GM19025 (cell line): ENCODE measurements around the gene NDUFB4.
"Not testable (repeated sequence)": the region's sequence is repeated elsewhere in the genome, so short reads cannot be mapped to it uniquely, and the experiment has no call there.

Experiments used
- ATAC-seq: cut with Tn5 transposase; IDR thresholded peaks from one replicate; pipeline ENCODE4 v1.9.1; 2021; ENCODE audit warnings: mild to moderate bottlenecking, low read depth, moderate library complexity; ENCODE audit not compliant: unreplicated experiment

Gene NDUFB4

GRCh38 chr3:120569222-120570057 is 26.7 kb upstream of the NDUFB4 start:
- no peak for ATAC-seq

- no peak for ATAC-seq
Measured at GRCh38 chr3:120572027-120572426, 24.1 kb upstream of the NDUFB4 start.

- no peak for ATAC-seq
Measured at GRCh38 chr3:120587332-120587975, 8.7 kb upstream of the NDUFB4 start.

GRCh38 chr3:120595788-120596115 is 384 bp upstream of the NDUFB4 start:
- no peak for ATAC-seq

GRCh38 chr3:120596853-120597223 is 702 bp downstream of the NDUFB4 start:
- ATAC-seq, result no peak

GRCh38 chr3:120597445-120598049 is 1.4 kb downstream of the NDUFB4 start:
- peak; percentile 36 for ATAC-seq

- no peak for ATAC-seq
Measured at GRCh38 chr3:120599211-120599610, 3.1 kb downstream of the NDUFB4 start.

- ATAC-seq, result no peak
Measured at GRCh38 chr3:120601554-120601953, 5.4 kb downstream of the NDUFB4 start.

- ATAC-seq, result no peak
Measured at GRCh38 chr3:120602682-120603081, 6.5 kb downstream of the NDUFB4 start.

GRCh38 chr3:120604382-120604781 is 8.2 kb downstream of the NDUFB4 start:
- ATAC-seq, result no peak

GRCh38 chr3:120604784-120605183 is 8.6 kb downstream of the NDUFB4 start:
- ATAC-seq, result no peak

- ATAC-seq, result no peak
Measured at GRCh38 chr3:120608506-120608905, 12.4 kb downstream of the NDUFB4 start.

GRCh38 chr3:120614765-120615164 is 18.6 kb downstream of the NDUFB4 start:
- ATAC-seq, result no peak

- ATAC-seq, result no peak
Measured at GRCh38 chr3:120615847-120616609, 19.9 kb downstream of the NDUFB4 start.

GRCh38 chr3:120616745-120617144 is 20.6 kb downstream of the NDUFB4 start:
- ATAC-seq, result not testable (repeated sequence)

- ATAC-seq, result no peak
Measured at GRCh38 chr3:120622457-120622856, 26.3 kb downstream of the NDUFB4 start.

- ATAC-seq, result no peak
Measured at GRCh38 chr3:120622870-120623726, 27.0 kb downstream of the NDUFB4 start.

GRCh38 chr3:120623727-120624093 is 27.6 kb downstream of the NDUFB4 start:
- ATAC-seq, result no peak

- ATAC-seq, result no peak
Measured at GRCh38 chr3:120625159-120625586, 29.0 kb downstream of the NDUFB4 start.

- ATAC-seq, result no peak
Measured at GRCh38 chr3:120634539-120634938, 38.4 kb downstream of the NDUFB4 start.
